ENCODE data around the gene JMJD6.

- TF ChIP-seq CTCF (conservative IDR thresholded peaks at IDR 0.05; ENCODE audit: low read depth in 2 of 2) = no peak
- TF ChIP-seq EZH2 (IDR thresholded peaks at IDR 0.05; ENCODE audit: low read depth, unreplicated experiment) = no peak
- TF ChIP-seq CREB1 (CRISPR knock-in tag; IDR thresholded peaks at IDR 0.05; ENCODE audit: low read depth) = no peak
- TF ChIP-seq EZH2phosphoT487 (IDR thresholded peaks at IDR 0.05; ENCODE audit: unreplicated experiment) = no peak
- no peak for TF ChIP-seq POLR2AphosphoS5 (IDR thresholded peaks at IDR 0.05; ENCODE audit: low read depth)
- no peak for TF ChIP-seq REST (IDR thresholded peaks at IDR 0.05; ENCODE audit: unreplicated experiment)
- TF ChIP-seq NANOG (IDR thresholded peaks at IDR 0.05; ENCODE audit: borderline replicate concordance) = no peak
- TF ChIP-seq ETS1 (IDR thresholded peaks at IDR 0.05) = no peak
- TF ChIP-seq ZNF114 (CRISPR knock-in tag; IDR thresholded peaks at IDR 0.05) = no peak
- no peak for TF ChIP-seq STAT1 (IDR thresholded peaks at IDR 0.05; ENCODE audit: unreplicated experiment)
- no peak for TF ChIP-seq JUNB (IDR thresholded peaks at IDR 0.05; ENCODE audit: unreplicated experiment)
- no peak for TF ChIP-seq ZNF331 (CRISPR knock-in tag; IDR thresholded peaks at IDR 0.05; ENCODE audit: low read depth)
Measured at GRCh38 chr17:76734080-76734840, 7.9 kb upstream of the JMJD6 start.

Data from GM23338 (cell line).